Mucosa of rectum (tissue), 2 donors: ENCODE data around the gene LRRN4.

Experiments used
- H3K27ac ChIP-seq, 2 donors: one replicate each; pipeline ENCODE4 v1.7.0; 2013; ENCODE audit warnings: inconsistent platforms in 2 of 2, low read depth in 2 of 2, low read length in 2 of 2
- H3K27me3 ChIP-seq, 2 donors: one replicate each; pipeline ENCODE4 v1.7.0; 2013; ENCODE audit warnings: low read length in 2 of 2; ENCODE audit not compliant: control insufficient read depth in 2 of 2, insufficient read depth in 2 of 2
- H3K36me3 ChIP-seq, 2 donors: one replicate each; pipeline ENCODE4 v1.7.0; 2013; ENCODE audit warnings: low read length in 2 of 2; ENCODE audit not compliant: control insufficient read depth in 2 of 2, insufficient read depth in 2 of 2
- H3K4me1 ChIP-seq, 2 donors: one replicate each; pipeline ENCODE4 v1.7.0; 2013; ENCODE audit warnings: low read length in 2 of 2, mild to moderate bottlenecking in 1 of 2; ENCODE audit not compliant: control insufficient read depth in 2 of 2, insufficient read depth in 2 of 2
- H3K4me3 ChIP-seq, 2 donors: one replicate each; pipeline ENCODE4 v1.7.0; 2013; ENCODE audit warnings: low read length in 2 of 2
- H3K9ac ChIP-seq, 2 donors: one replicate each; pipeline ENCODE4 v1.7.0; 2013; ENCODE audit warnings: low read length in 2 of 2, low read depth in 1 of 2, mild to moderate bottlenecking in 1 of 2
- H3K9me3 ChIP-seq, 2 donors: one replicate each; pipeline ENCODE4 v1.7.0; 2013; ENCODE audit warnings: low read length in 2 of 2; ENCODE audit not compliant: control insufficient read depth in 2 of 2
- donor health status: healthy.
- donor health status: Normal muscosa, but diverticular disease.

The LRRN4 gene

GRCh38 chr20:5991623-5992441 lies 62.0 kb downstream of the LRRN4 start:
- H3K4me1 ChIP-seq = peaks cover 0 to 5% of the 10 kb centered on the region in 2 donors
- no peak overlapping the region for H3K9ac ChIP-seq
- no peak overlapping the region for H3K27ac ChIP-seq
- no peaks in the 10 kb centered on the region for H3K9me3 ChIP-seq
- no peak overlapping the region for H3K4me3 ChIP-seq
- H3K36me3 ChIP-seq = peaks cover 3 to 5% of the 10 kb centered on the region in 2 donors
- no peaks in the 10 kb centered on the region for H3K27me3 ChIP-seq

GRCh38 chr20:5990946-5991345 lies 62.9 kb downstream of the LRRN4 start:
- Histone ChIP-seq H3K9me3 (no peaks in the 10 kb centered on the region), H3K4me3 (no peak overlapping the region), H3K27me3 (no peaks in the 10 kb centered on the region), H3K27ac (no peak overlapping the region), H3K9ac (no peak overlapping the region), H3K4me1 (peaks cover 0 to 5% of the 10 kb centered on the region in 2 donors), H3K36me3 (peaks cover 3 to 5% of the 10 kb centered on the region in 2 donors)
